Measurements from ENCODE around the gene VPS35L. TPM values are rescaled to one million over a fixed set of nuclear protein-coding genes. Genes with fewer than 3 reads are reported as not detected.

Gene VPS35L
- total RNA-seq, 1 donor from 2014 or later, result 59.3 TPM

- peaks cover 14% of the 10 kb centered on the region for H3K9me3 Mint-ChIP-seq
- no peaks in the 10 kb centered on the region for H3K27me3 Mint-ChIP-seq (ENCODE audit: low read depth)
- DNase-seq (ENCODE audit: low spot score in 2 of 2, unreplicated experiment in 2 of 2), result no peak
- H3K4me1 Mint-ChIP-seq, result peaks cover 3% of the 10 kb centered on the region
- peak overlapping the region; percentile 12 for H3K27ac Mint-ChIP-seq
- H3K4me3 Mint-ChIP-seq, result no peak overlapping the region
- no peak for TF ChIP-seq CTCF (IDR thresholded peaks at IDR 0.05; ENCODE audit: unreplicated experiment)
- peaks cover 54% of the 10 kb centered on the region for H3K36me3 Mint-ChIP-seq
Observed at GRCh38 chr16:19688396-19689024, 133.0 kb downstream of the VPS35L start.

- no peak for TF ChIP-seq CTCF (IDR thresholded peaks at IDR 0.05; ENCODE audit: unreplicated experiment)
- Mint-ChIP-seq H3K27me3 (ENCODE audit: low read depth) (no peaks in the 10 kb centered on the region), H3K9me3 (peaks cover 11% of the 10 kb centered on the region), H3K4me1 (peaks cover 3% of the 10 kb centered on the region), H3K4me3 (no peak overlapping the region), H3K36me3 (peaks cover 50% of the 10 kb centered on the region), H3K27ac (no peak overlapping the region)
- no peak for DNase-seq (ENCODE audit: low spot score in 2 of 2, unreplicated experiment in 2 of 2)
Observed at GRCh38 chr16:19689342-19689741, 133.8 kb downstream of the VPS35L start.

GRCh38 chr16:19690196-19690595, 134.7 kb downstream of the VPS35L start:
- no peak overlapping the region for H3K27ac Mint-ChIP-seq

GRCh38 chr16:19691161-19691711, 135.7 kb downstream of the VPS35L start:
- H3K9me3 Mint-ChIP-seq, result no peaks in the 10 kb centered on the region
- H3K36me3 Mint-ChIP-seq, result peaks cover 37% of the 10 kb centered on the region
- DNase-seq (ENCODE audit: low spot score in 2 of 2, unreplicated experiment in 2 of 2), result no peak
- H3K4me1 Mint-ChIP-seq, result peaks cover 6% of the 10 kb centered on the region
- no peaks in the 10 kb centered on the region for H3K27me3 Mint-ChIP-seq (ENCODE audit: low read depth)
- H3K27ac Mint-ChIP-seq, result no peak overlapping the region
- no peak for TF ChIP-seq CTCF (IDR thresholded peaks at IDR 0.05; ENCODE audit: unreplicated experiment)
- no peak overlapping the region for H3K4me3 Mint-ChIP-seq

More at GRCh38 chr16:19690196-19690595, 134.7 kb downstream of the VPS35L start:
- no peak for TF ChIP-seq CTCF (IDR thresholded peaks at IDR 0.05; ENCODE audit: unreplicated experiment)
- H3K36me3 Mint-ChIP-seq, result peaks cover 45% of the 10 kb centered on the region
- no peak for DNase-seq (ENCODE audit: low spot score in 2 of 2, unreplicated experiment in 2 of 2)
- no peak overlapping the region for H3K4me3 Mint-ChIP-seq
- H3K27me3 Mint-ChIP-seq (ENCODE audit: low read depth), result no peaks in the 10 kb centered on the region
- peaks cover 6% of the 10 kb centered on the region for H3K9me3 Mint-ChIP-seq
- peaks cover 3% of the 10 kb centered on the region for H3K4me1 Mint-ChIP-seq

- Mint-ChIP-seq H3K4me1 (peaks cover 12% of the 10 kb centered on the region), H3K9me3 (no peaks in the 10 kb centered on the region), H3K27me3 (ENCODE audit: low read depth) (no peaks in the 10 kb centered on the region), H3K36me3 (peaks cover 33% of the 10 kb centered on the region), H3K4me3 (no peak overlapping the region), H3K27ac (no peak overlapping the region)
- no peak for TF ChIP-seq CTCF (IDR thresholded peaks at IDR 0.05; ENCODE audit: unreplicated experiment)
- no peak for DNase-seq (ENCODE audit: low spot score in 2 of 2, unreplicated experiment in 2 of 2)
Observed at GRCh38 chr16:19694989-19695388, 139.5 kb downstream of the VPS35L start.

Data from mesothelial cell of epicardium (in vitro differentiated cells).